Endodermal cell (in vitro differentiated cells): ENCODE data around the gene DACT3. TPM values are rescaled to one million over a fixed set of nuclear protein-coding genes. Genes with fewer than 3 reads are reported as not detected.
A peak's percentile ranks its signal among the peaks of the same experiment; 100 is the strongest.

ENCODE experiments used
- DNase-seq: peaks from one replicate; pipeline ENCODE4 v3.0.0-alpha.2; 2017
- H3K27ac ChIP-seq: 2 replicates; pipeline ENCODE4 v1.5.1; 2013; ENCODE audit warnings: mild to moderate bottlenecking, low read depth, low read length, moderate library complexity
- H3K27me3 ChIP-seq: 2 replicates; pipeline ENCODE4 v1.6.1; 2013; ENCODE audit warnings: mild to moderate bottlenecking, low read length, moderate library complexity; ENCODE audit not compliant: insufficient read depth, control insufficient read depth, poor library complexity, severe bottlenecking
- H3K36me3 ChIP-seq: 2 replicates; pipeline ENCODE4 v1.7.0; 2013; ENCODE audit warnings: mild to moderate bottlenecking, low read length, moderate library complexity; ENCODE audit not compliant: control insufficient read depth, insufficient read depth
- H3K4me1 ChIP-seq: one replicate; pipeline ENCODE4 v1.7.0; 2013; ENCODE audit warnings: low read length; ENCODE audit not compliant: control insufficient read depth, insufficient read depth
- H3K4me3 ChIP-seq: 2 replicates; pipeline ENCODE4 v1.5.1; 2013; ENCODE audit warnings: mild to moderate bottlenecking, low read length, moderate library complexity
- H3K9ac ChIP-seq: 2 replicates; pipeline ENCODE4 v1.6.1; 2013; ENCODE audit warnings: mild to moderate bottlenecking, low read length, moderate library complexity; ENCODE audit not compliant: poor library complexity, severe bottlenecking; ENCODE audit errors: extremely low read depth
- H3K9me3 ChIP-seq: 2 replicates; pipeline ENCODE4 v1.6.1; 2013; ENCODE audit warnings: mild to moderate bottlenecking, low read length, moderate library complexity; ENCODE audit not compliant: control insufficient read depth
- H3K27ac Mint-ChIP-seq: 2 replicates; pipeline ENCODE4 v1.8.0; 2020; ENCODE audit warnings: mixed read lengths
- H3K27me3 Mint-ChIP-seq: 2 replicates; pipeline ENCODE4 v1.8.0; 2021; ENCODE audit warnings: mild to moderate bottlenecking, mixed read lengths; ENCODE audit not compliant: insufficient read depth
- H3K36me3 Mint-ChIP-seq: 2 replicates; pipeline ENCODE4 v1.8.0; 2020; ENCODE audit warnings: low read depth, mixed read lengths
- H3K4me1 Mint-ChIP-seq: 2 replicates; pipeline ENCODE4 v1.8.0; 2020; ENCODE audit warnings: mixed read lengths
- H3K4me3 Mint-ChIP-seq: 2 replicates; pipeline ENCODE4 v1.8.0; 2020; ENCODE audit warnings: mild to moderate bottlenecking, moderate library complexity, mixed read lengths
- H3K9me3 Mint-ChIP-seq: 2 replicates; pipeline ENCODE4 v1.8.0; 2020; ENCODE audit warnings: mild to moderate bottlenecking, mixed read lengths
- WGBS, 2 experiments: methylation state at CpG; one replicate each; pipeline versions ENCODE4 v1.1.5 to v1.1.7; 2013; ENCODE audit warnings: missing lambda C conversion rate in 2 of 2, mixed read lengths in 1 of 2; ENCODE audit not compliant: insufficient coverage in 1 of 2, insufficient read length in 1 of 2; 5-methylcytosine and 5-hydroxymethylcytosine counted together
- total RNA-seq, 2 donors: library from RNA; stranded (reverse); fragmentation: NEBNext Ultra II Directional in 1 of 2; extraction: Animal tissue kit (Norgen Biotek cat#: 25700) in 1 of 2; gene quantifications; 2 replicates in 1 of 2; 3 replicates in 1 of 2; pipeline ENCODE4 v1.2.1, GENCODE V29; 2021
- TF ChIP-seq, protein P1 (sequence below): fragments of 200-600 bp; sonication (generic); conservative IDR thresholded peaks from 2 replicates; pipeline ENCODE4 v1.5.0; 2021; ENCODE audit warnings: antibody characterized with exemption, mild to moderate bottlenecking

Gene DACT3
- total RNA-seq, 2 donors from 2014 or later: 0.15 to 0.70 TPM

- Histone ChIP-seq H3K27ac (no peak overlapping the region), H3K4me1 (no peaks in the 10 kb centered on the region), H3K9me3 (peaks cover 10% of the 10 kb centered on the region), H3K9ac (no peak overlapping the region), H3K36me3 (no peaks in the 10 kb centered on the region), H3K27me3 (peaks cover 63% of the 10 kb centered on the region), H3K4me3 (no peak overlapping the region)
- TF ChIP-seq, protein P1, sequence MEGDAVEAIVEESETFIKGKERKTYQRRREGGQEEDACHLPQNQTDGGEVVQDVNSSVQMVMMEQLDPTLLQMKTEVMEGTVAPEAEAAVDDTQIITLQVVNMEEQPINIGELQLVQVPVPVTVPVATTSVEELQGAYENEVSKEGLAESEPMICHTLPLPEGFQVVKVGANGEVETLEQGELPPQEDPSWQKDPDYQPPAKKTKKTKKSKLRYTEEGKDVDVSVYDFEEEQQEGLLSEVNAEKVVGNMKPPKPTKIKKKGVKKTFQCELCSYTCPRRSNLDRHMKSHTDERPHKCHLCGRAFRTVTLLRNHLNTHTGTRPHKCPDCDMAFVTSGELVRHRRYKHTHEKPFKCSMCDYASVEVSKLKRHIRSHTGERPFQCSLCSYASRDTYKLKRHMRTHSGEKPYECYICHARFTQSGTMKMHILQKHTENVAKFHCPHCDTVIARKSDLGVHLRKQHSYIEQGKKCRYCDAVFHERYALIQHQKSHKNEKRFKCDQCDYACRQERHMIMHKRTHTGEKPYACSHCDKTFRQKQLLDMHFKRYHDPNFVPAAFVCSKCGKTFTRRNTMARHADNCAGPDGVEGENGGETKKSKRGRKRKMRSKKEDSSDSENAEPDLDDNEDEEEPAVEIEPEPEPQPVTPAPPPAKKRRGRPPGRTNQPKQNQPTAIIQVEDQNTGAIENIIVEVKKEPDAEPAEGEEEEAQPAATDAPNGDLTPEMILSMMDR: no peak
- H3K27me3 Mint-ChIP-seq: peaks cover 84% of the 10 kb centered on the region
- H3K4me3 Mint-ChIP-seq: peak overlapping the region; percentile 16
- DNase-seq: no peak
- peaks cover 33% of the 10 kb centered on the region for H3K9me3 Mint-ChIP-seq
- no peak overlapping the region for H3K27ac Mint-ChIP-seq
- H3K4me1 Mint-ChIP-seq: no peaks in the 10 kb centered on the region
- H3K36me3 Mint-ChIP-seq: peaks cover 5% of the 10 kb centered on the region
- WGBS, 2 experiments: 14 to 17% methylated on average over 18 to 143 of the region's 144 CpGs
Observed at GRCh38 chr19:46648961-46649960, 11.7 kb downstream of the DACT3 start.

GRCh38 chr19:46648060-46648960, 12.7 kb downstream of the DACT3 start:
- Mint-ChIP-seq H3K9me3 (peaks cover 33% of the 10 kb centered on the region), H3K4me1 (no peaks in the 10 kb centered on the region), H3K27me3 (peaks cover 85% of the 10 kb centered on the region), H3K36me3 (peaks cover 5% of the 10 kb centered on the region), H3K4me3 (peak overlapping the region; percentile 19), H3K27ac (no peak overlapping the region)
- Histone ChIP-seq H3K36me3 (no peaks in the 10 kb centered on the region), H3K9ac (no peak overlapping the region), H3K4me1 (no peaks in the 10 kb centered on the region), H3K27ac (no peak overlapping the region), H3K27me3 (peaks cover 63% of the 10 kb centered on the region), H3K4me3 (no peak overlapping the region), H3K9me3 (peaks cover 10% of the 10 kb centered on the region)
- 29 to 34% methylated on average over 32 to 63 of the region's 63 CpGs for WGBS, 2 experiments
- TF ChIP-seq, protein P1: no peak
- DNase-seq: no peak

GRCh38 chr19:46646402-46646801, 14.6 kb downstream of the DACT3 start:
- Histone ChIP-seq H3K9me3 (peaks cover 10% of the 10 kb centered on the region), H3K36me3 (no peaks in the 10 kb centered on the region), H3K4me3 (no peak overlapping the region), H3K9ac (no peak overlapping the region), H3K4me1 (no peaks in the 10 kb centered on the region), H3K27me3 (peaks cover 70% of the 10 kb centered on the region), H3K27ac (no peak overlapping the region)
- no peak overlapping the region for H3K27ac Mint-ChIP-seq
- H3K27me3 Mint-ChIP-seq: peaks cover 88% of the 10 kb centered on the region
- DNase-seq: no peak
- no peaks in the 10 kb centered on the region for H3K4me1 Mint-ChIP-seq
- H3K36me3 Mint-ChIP-seq: peaks cover 5% of the 10 kb centered on the region
- no peak overlapping the region for H3K4me3 Mint-ChIP-seq
- peaks cover 33% of the 10 kb centered on the region for H3K9me3 Mint-ChIP-seq
- TF ChIP-seq, protein P1: no peak
- 78 to 92% methylated on average over 2 to 3 of the region's 3 CpGs for WGBS, 2 experiments
